Kidney capillary endothelial cell (primary cell): ENCODE results near the gene SINHCAF.

Source experiments
- DNase-seq: peaks from one replicate; pipeline ENCODE4 v3.0.0-alpha.2; 2018; ENCODE audit warnings: low spot score

SINHCAF gene

DNA sequence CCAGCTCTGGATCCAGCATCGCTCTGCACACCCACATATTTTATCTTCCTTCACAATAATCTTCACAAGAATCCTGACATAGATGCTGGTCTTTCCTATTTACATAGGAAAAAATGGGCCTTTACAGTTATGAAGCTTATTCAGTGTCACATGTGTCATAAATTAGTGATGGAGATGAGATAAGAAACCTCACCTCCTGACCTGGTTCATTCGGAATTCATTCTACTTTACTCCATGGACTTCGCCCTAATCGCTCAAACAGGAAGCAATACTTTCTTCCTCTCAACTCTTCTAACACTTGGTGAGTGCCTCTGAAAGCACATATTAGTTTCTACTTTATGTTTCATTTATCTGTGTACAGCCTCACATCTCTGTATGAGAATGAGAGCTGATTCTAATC is 12.0 kb upstream of the SINHCAF start:
- DNase-seq: no peak

DNA sequence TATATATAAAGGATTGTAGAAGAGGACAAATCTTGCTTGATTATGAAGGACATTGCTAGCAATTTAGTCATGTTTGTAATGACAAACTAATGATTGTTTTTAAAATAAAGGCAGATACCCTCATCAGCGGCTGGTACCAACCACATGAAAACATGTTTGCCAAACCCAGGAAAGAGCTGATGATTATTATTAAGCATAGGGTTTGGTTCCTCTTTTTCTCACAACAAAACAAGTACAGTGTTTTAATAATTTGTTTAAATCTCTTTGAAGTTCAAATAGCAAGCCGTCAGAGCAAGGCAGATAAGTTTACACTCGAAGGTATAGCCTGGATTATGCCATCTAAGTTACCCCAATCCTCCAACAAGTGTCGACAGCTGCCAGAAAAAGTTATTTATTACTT is 5.3 kb upstream of the SINHCAF start:
- no peak for DNase-seq

DNA sequence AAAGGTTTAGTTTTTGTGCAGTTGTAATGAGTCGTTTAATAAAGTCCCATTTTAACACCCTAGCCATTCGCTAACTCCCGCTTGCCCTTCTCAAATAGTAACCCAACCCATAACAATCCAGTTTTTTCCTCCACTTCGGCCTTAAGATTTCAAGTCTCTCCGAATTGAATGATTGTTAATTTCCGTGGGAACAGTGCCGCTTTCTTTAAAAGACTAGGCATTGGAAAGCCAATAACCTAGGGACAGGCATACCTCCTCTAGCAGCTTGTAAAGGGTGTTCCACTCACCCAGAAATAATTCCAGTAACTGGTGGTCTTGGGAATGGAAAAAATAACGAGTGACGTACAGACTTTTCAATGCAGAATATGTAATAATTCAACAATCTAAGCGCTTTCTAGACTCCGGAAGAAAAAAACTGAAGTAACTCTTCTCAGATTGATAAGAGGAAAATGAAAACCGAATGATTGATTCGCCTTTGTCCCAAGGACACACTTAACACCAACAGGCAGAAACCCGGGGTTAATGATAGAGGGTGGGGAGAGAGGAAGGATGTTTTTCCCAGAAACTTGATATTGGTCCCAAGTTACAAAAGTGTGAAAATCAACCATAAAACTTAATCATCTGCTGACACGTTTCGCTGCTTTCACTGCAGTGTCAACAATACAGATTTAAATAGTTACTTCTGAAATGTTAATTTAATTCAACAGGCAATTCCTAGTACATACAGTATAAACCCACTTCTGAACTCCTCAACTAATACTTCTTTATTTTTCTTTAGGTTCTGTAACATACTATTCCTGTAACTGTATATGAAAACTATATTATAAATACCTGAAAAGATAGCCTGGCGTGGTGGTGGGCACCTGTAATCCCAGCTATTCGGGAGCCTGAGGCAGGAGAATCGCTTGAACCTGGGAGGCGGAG is 1.0 kb upstream of the SINHCAF start:
- DNase-seq: no peak

DNA sequence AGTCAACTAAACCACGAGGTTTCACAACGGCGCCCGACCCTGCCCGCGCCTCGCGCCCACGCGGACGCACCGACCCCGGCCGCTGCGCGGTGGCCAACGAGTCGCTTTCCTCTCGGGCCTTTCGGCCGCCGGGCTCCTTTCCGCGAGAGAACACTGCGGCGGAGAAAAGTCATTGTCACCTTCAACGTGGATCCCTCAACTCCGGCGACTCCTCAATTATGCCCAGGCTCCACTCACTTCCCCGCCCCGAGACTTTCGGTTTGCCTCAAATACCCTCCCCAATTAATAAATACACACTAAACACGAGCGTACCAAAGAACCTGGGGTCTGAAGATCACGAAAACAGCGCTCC is 450 bp downstream of the SINHCAF start:
- no peak for DNase-seq

DNA sequence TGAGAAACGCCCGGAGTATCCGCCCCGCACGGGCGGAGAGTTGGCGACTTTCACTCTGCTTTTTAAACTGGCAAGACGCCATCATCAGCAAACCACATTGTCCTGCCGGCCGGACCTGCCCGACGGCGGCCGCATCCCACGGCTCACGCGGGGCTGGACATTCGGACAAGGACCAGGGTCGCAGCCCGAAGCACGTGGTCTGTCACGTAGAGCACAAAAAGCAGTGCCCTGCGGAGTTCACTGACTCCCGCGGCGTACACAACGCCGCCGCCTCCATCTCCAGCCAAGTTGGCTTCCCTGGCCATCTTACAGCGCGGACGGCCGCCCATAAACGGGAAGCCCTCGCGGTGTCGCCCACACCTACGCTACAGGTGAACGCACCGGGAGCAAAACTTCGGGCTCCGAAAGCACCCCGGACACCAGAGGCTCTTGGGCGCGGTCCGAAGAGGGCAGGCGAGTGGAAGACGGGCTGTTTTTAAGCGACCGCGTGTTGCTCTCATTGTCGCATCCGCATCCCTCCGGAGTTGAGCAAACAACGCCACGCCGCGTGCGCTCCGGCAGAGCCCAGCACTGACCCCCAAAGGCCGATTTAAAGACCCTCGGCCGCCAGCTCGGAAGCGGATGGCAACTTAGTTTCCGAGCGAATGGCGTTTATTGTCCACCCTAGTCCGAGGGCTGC is 966 bp downstream of the SINHCAF start:
- DNase-seq: peak; percentile 45

DNA sequence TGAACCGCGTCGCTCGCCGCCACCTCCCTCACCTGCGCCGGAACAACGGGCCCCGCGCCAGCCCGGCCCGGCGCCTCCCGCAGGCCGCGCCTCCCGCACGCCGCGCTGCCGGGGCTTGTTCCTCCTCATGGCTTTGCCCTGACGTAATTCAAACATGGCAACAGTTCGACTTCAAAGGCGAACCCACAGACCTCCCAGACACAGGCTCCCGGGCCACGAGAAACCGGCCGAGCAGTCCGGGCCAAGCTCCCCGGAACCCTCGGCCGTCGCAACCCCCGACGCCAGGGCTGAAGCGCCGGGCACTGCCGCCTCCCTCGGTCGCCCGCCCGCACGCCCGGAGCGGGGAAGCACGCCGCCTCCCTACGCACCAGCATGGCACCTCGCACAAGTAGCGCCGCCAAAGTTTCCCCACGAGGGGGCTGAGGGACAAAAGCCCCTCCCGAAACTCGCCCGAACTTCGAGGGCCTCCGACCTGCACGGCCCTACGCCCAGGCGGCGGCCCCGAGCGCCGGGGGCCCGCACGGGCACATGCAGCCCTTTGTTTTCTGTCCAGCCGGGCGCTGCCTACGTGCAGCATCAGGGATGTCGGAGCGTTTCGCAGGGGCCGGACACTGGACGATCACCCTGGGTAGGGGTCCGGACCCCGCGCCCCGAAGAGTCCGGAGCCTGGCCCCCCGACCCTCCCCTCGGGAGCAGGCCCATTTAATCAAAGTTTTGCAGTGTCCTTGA is 1.7 kb downstream of the SINHCAF start:
- DNase-seq: peak; percentile 47

DNA sequence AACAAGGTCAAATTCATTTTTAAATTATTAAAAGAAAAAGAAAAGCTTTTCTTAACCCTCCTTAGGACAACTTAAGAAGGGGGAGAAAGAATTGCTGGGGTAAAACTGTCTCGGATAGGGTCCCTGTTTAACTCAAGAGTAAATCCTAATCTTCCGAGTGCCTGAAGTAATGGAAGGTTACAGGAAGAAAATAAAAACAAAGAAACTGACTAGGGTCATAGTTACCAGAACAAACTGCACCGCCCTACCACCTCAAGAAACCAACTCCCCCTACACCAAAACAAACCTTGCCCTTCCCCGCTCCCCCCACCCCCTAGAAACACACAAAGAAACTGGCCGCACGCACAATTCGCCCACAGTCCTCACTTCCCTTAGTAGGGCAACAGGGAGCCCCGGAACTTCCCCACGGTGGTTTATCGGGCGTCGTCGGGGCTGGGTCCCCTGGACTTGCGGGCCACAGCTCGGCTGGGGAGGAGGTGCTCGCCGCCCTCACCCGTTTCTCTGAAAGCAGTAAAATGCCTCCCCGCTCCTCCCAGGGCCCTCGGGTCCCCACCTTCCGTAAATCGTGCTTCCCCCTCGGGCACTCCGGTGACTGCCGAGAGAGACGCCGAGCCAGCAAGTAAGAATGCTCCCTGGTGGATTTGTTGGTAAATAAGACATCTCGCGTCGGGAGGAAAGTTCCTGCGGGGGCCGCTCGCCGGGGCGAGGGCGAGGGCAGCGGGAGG is 2.4 kb downstream of the SINHCAF start:
- DNase-seq: no peak

DNA sequence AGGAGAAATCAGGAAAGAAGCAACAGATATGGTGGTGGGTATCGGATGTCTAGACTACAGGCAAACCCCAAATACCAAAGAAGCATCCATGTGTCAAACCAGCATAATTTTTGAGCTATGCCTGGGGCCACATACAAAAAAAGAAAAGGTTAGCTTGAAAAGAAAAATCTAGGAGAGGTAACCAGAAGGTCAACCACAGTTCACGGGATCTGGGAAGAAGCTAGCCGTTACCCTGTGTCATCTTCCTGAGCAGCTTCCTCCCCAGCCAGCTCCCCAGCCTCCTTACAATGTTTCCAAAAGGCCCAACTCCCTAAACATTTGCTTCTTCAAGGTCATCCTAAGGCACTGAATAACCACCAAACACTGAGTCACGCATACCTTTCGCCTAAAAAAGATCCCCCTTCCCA is 3.1 kb downstream of the SINHCAF start:
- peak; percentile 71 for DNase-seq

DNA sequence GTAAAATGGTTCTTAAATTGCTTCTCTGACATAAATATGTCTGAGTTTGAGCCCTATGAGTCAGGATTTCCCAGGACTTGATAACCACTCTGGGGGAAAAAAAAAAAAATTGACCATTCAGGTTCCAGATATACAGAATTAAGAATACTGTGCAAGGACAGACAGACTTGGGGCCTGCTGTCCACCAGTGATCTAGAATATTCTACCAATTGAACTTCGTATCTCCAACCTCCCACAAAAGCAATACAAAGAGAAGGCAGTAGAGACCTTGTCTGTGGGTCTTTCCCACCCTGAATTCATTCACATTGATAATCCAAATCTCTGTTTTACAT is 4.1 kb downstream of the SINHCAF start:
- DNase-seq: no peak

DNA sequence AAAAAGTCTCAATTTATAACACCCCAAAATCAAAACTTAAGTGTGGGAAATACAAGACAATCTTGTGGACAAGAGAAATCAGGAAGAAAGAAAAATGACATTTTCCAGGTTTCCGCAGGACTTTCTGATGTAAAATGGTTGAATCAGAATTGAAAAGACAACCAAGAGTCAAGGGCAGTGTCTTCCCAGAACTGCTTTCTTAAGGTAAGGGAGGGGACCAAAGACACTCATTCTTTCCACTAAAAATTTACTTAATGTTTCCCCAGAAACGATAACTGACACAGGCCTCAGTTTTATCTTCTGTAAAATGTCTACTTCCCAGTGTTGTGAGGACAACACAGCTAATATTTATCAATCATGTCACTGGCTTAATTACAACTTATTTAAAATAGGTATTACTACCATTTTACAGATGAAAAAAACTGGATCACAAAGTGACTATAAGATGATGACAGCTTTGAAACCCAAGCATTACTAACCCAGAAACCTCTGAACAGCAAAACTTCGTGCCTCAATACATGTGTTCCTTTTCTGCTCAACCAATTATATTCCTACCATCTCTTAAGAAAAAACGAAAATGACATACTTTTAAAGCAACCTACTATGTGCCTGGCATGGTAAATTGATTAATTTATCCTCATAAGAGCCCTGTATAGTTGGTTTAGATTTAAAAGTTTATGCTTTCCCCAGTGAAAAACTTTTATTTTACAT is 4.6 kb downstream of the SINHCAF start:
- DNase-seq: no peak

DNA sequence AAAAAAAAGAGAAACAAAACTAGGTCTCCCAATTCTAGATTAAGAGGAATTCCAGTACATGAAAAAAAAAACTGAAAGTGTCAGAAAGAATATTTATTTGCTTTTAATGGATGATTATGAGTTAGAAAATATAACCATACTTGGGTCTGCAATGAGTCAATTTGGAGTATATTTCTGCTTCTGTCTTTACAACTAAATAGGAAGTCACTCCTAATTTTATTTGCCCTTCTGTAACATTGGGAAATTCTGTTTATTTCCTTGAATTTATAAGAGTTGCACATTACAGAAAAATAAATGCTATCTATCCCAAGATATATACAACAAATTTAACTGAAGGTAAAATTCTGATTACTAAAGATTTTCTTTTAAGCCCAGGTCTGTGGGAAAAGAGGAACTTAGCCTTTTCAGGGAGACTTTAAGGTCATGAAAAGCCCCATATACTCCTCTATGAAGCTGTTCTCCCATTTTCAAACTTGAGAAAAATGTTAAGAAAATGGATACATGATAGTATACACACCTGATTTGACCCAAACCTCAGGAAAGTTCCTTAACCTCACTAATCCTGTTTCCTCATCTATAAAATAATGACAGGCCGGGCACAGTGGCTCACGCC is 7.2 kb downstream of the SINHCAF start:
- no peak for DNase-seq

DNA sequence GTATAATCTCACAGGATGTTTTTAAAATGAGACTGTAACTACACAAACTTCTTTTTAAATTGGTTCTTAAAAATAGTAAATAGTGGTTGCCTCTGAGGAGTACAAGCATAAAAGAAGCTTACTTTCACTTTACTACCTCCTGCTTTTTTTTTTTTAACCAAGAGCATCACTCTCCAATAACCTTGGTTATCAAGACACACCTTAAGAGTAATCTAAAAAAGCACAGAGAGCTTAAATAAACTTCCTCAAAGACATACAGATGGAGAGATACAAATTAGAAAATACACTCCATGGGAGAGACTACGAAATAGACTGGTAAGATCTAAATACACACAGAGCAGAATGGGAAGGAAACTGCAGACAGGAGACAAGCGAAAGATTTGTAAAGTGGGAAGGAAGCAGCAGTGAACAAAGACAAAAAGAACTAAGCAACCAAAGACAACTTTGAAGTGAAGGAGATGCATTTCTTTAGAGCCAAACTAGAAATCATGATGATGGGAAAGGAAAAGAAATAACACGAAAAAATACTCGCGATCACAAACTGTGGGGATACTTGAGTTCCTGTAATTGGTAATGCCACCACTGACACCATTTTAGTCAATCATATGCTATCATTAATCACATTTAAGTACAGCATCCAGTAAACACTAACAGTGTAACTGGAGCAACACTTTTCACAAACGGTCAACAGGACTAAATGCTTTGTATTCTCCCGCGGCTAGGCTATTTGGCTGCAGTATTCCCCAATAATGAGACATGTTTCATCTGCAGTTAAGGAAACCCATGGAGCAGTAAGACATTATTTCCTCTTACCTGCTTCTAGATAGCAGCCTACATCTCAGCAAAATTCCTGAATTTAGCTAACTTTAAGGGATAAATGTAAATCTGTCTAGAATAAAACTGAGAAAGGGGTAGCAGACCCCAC is 8.2 kb downstream of the SINHCAF start:
- no peak for DNase-seq

DNA sequence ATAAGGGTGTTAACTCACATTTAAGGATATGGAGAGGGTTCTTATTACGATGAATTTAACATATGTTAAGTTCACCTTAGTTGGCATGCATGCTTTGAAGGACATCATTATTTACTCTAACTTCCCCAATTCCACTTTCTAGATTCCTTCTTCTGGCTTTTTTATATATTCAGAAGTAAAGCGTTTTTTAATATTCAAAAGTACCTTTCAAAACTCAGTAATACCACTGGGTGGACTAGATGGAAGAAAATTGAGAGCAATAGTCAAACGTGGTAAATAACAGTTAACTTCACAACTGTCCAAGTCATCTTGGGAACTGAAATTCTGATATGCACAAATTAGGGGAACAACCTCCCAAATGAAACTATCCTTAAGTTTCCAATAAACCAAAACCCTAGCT is 9.1 kb downstream of the SINHCAF start:
- no peak for DNase-seq

DNA sequence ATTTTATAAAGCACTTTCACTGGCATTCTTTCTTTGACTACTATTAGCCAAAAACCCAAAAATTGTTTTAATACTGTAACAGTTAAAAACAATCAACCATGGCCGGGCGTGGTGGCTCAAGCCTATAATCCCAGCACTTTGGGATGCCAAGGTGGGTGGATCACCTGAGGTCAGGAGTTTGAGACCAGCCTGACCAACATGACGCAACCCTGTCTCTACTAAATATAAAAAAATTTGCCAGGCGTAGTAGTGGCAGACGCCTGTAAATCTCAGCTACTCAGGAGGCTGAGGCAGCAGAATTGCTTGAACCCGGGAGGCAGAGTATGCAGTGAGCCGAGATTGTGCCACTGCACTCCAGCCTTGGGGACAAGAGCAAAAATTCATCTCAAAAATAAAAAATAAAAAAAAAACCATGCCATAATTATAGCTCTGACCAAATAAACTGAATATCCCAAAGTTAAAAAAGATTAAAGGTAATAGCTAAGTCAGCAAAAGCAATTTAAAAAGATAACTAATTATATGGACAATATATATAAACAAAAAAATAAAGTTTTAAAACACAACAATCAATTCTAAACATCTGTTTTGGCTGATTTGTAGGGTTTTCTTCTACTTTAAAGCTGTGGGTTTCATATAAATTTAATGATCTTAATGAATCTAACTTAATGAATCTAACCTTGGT is 10.0 kb downstream of the SINHCAF start:
- DNase-seq: no peak

DNA sequence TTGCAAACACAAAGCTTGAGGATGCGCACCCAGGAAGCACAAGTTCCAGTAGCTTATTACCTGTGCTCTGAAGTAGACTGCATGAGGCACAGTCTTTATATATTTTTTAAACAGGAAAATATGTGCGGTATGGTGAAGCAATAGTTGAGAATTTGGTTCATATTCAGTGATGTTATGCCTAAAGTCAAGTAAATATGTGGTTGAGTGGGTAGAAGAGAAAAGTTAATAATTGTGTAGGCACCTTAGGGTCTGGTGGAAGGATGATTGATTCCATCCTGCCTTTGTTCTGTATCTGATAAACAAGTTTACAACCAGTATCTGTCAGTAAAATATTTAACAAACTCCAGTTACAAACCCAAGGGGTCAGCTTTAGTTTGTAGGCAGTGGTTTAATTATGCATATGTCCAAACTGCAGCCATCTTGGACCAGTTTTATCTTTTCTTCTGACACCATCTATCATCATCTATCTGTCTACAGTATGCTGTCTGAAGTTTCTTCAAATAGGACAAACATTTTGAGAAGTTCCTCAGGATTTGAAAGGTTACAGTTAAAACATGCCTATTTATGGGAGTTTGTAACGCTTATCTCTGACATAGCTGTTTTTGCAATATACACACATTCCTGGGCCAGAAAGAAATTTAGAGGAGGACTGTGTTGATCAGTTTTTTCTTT is 10.8 kb downstream of the SINHCAF start:
- no peak for DNase-seq

DNA sequence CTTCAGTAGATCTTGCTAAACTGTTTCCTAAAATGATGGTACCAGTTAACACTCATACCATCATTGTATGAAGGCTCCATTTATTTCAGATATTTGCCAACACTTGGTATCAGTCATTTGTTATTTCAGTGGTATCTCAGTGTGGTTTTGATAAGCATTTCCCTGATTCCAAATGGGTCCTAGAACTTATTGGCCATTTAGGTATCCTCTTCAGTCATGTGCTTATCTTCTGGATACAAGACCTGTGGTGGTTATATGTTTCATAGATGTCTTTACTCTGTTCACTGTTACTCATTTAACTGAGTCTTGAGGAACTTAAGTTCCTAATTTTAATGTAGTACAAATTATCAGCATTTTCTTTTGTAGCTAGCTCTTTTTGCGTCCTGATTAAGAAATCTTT is 13.5 kb downstream of the SINHCAF start:
- DNase-seq: no peak

DNA sequence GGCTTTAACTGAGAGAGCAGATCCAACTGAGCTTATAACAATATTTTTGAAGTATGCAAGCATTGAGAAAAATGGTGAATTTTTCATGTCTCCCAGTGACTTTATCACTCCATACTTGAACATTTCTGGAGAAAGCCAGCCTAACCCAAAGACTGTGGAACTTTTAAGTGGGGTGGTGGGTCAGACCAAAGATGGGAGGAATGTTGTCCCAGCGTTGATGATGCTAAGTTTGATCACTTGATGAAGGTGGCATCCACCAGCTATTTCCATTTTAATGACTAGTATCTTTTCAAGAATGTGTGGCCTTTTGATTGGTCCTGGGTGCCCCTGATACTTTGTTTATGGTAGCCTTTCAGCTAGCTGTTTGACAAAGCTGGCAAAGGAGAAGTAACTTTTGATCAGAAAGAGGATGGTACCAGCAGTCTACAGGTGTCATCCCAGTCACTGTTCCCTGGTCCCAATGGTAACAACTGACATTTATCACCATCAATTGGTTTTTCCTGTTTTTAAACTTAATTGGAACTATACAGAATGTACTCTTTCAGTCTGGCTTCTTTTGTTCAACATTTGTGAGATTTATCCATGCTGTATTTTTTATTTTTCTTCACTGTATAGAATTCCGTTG is 14.2 kb downstream of the SINHCAF start:
- no peak for DNase-seq

DNA sequence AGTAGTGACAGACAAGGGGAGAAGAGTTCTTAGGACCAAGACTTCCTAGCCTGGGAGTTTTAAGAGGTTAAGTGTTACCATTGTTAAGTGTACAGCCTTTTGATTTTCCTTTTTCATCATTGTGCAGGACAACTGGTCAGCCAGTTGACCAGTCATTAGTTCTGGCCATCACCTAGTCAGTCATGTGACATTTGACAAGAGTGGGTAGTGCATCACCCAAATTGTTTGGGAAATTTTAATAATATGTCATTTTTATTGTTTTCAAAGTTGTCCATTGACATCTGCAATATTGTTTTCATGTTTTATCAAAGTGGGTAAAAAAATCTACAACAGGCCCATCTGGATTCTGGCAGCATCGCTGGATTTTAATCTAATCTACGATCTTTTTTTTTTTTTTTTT is 15.5 kb downstream of the SINHCAF start:
- DNase-seq: no peak

DNA sequence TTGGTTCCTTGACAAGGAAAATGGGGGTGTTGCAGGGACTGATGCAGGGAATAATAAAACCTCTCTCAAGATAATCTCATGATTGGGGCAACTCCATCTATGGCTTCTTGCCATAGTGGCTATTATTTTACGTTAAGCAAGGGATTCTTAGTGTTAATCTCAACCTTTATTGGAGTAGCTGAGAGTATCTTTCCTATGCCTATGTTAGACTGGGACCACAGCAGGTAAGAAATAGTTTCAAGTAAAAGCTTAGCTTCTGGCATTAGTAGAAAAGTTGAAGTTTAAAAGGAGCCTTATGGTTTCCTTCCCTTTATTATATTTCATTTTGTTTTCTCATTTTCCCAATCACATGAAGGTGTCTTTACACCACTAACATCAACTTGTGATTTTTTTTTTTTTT is 16.7 kb downstream of the SINHCAF start:
- DNase-seq: no peak
